Ectodermal cell (in vitro differentiated cells): Measurements from ENCODE around the gene GPR37.

Experiments used
- H3K27ac ChIP-seq: 2 replicates; pipeline ENCODE4 v1.7.0; 2013; ENCODE audit warnings: mild to moderate bottlenecking, low read depth, low read length; ENCODE audit not compliant: insufficient read depth, poor library complexity, severe bottlenecking
- H3K27me3 ChIP-seq: 2 replicates; pipeline ENCODE4 v1.7.0; 2013; ENCODE audit warnings: mild to moderate bottlenecking, low read length; ENCODE audit not compliant: insufficient read depth, control insufficient read depth, poor library complexity, severe bottlenecking
- H3K36me3 ChIP-seq: one replicate; pipeline ENCODE4 v1.7.0; 2013; ENCODE audit warnings: low read length; ENCODE audit not compliant: control insufficient read depth, insufficient read depth
- H3K4me1 ChIP-seq: one replicate; pipeline ENCODE4 v1.7.0; 2013; ENCODE audit warnings: low read length; ENCODE audit not compliant: control insufficient read depth, insufficient read depth
- H3K4me3 ChIP-seq: 2 replicates; pipeline ENCODE4 v1.7.0; 2013; ENCODE audit warnings: low read depth, low read length, control low read depth; ENCODE audit not compliant: insufficient read depth
- H3K9me3 ChIP-seq: 2 replicates; pipeline ENCODE4 v1.7.0; 2013; ENCODE audit warnings: mild to moderate bottlenecking, low read length, moderate library complexity; ENCODE audit not compliant: control insufficient read depth
- WGBS, 2 experiments: methylation state at CpG; one replicate each; pipeline ENCODE4 v1.1.7; 2013; ENCODE audit warnings: missing lambda C conversion rate in 2 of 2; 5-methylcytosine and 5-hydroxymethylcytosine counted together

GPR37 gene

DNA sequence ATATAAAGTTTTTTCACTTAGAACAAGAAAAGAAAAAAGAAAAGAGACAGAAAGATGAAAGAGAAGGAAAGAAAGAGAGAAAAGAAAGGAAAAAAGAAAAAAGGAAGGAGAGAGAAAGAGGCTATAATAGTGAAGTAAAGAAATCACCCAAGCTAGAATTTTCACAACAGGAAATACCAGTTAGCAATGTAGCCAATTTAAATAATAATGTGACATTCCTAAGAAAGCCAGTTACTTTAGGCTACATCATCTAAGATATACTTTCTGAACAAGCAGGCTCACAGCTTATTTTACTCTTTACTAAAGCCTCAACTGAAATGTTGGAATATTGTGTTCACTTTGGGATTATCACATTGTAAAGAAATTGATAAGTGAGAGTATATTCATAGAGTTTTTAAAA, 53.6 kb downstream of the GPR37 start:
- H3K27me3 ChIP-seq, result no peaks in the 10 kb centered on the region
- no peaks in the 10 kb centered on the region for H3K36me3 ChIP-seq
- H3K27ac ChIP-seq, result no peak overlapping the region
- no peak overlapping the region for H3K4me3 ChIP-seq
- no peaks in the 10 kb centered on the region for H3K4me1 ChIP-seq
- H3K9me3 ChIP-seq, result no peaks in the 10 kb centered on the region

- no peak overlapping the region for H3K27ac ChIP-seq
- no peak overlapping the region for H3K4me3 ChIP-seq
- WGBS, 2 experiments, result 92 to 100% methylated on average over 2 of the region's 2 CpGs
- no peaks in the 10 kb centered on the region for H3K27me3 ChIP-seq
- H3K36me3 ChIP-seq, result no peaks in the 10 kb centered on the region
- no peaks in the 10 kb centered on the region for H3K4me1 ChIP-seq
- H3K9me3 ChIP-seq, result no peaks in the 10 kb centered on the region
Observed at GRCh38 chr7:124702385-124702784, 63.2 kb downstream of the GPR37 start.

- H3K27me3 ChIP-seq, result no peaks in the 10 kb centered on the region
- H3K36me3 ChIP-seq, result no peaks in the 10 kb centered on the region
- no peaks in the 10 kb centered on the region for H3K9me3 ChIP-seq
- H3K27ac ChIP-seq, result no peak overlapping the region
- H3K4me1 ChIP-seq, result no peaks in the 10 kb centered on the region
- H3K4me3 ChIP-seq, result no peak overlapping the region
- WGBS, 2 experiments, result 98 to 100% methylated on average over 1 to 2 of the region's 2 CpGs
Observed at GRCh38 chr7:124701955-124702354, 63.6 kb downstream of the GPR37 start.

DNA sequence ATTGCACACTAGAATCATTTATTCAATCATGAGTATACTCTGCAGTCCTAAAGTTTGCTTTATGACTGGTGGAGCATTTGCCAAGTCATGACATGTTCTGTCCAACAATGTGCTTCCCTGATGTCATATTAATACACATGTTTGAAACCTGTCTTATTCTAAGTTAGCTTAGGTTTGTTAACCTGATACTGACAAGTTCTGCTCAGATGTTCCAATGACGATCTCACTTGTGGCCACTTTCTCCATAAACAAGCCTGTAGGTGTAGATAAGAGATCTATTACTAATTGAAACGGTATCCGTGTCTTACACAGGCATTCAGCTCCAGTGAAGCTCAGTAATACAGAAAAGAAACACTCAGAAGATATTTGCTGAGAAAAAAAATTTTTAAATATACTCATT, 64.9 kb downstream of the GPR37 start:
- Histone ChIP-seq H3K27ac (no peak overlapping the region), H3K9me3 (no peaks in the 10 kb centered on the region), H3K4me3 (no peak overlapping the region), H3K4me1 (no peaks in the 10 kb centered on the region), H3K36me3 (no peaks in the 10 kb centered on the region), H3K27me3 (no peaks in the 10 kb centered on the region)
- WGBS, 2 experiments, result 96 to 100% methylated on average over 1 to 3 of the region's 3 CpGs

DNA sequence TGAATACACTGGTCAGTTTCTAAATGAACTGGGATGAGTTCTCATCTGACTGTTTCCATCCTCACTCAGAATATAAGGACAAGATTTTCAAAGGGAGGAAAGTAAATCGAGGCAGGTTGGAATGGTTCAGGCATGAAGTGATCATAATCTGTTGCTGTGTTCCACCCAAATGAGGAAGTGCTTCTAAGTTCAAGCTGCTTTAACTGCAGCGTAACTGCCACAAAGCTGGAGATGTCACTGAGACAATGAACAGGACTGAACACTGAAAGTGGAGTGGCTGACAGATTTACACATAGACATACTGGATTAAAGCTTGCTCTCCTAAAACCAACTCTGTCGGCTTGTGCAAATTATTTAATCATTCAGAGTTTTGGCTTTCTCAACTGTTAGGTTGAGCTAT, 66.6 kb downstream of the GPR37 start:
- Histone ChIP-seq H3K9me3 (no peaks in the 10 kb centered on the region), H3K27me3 (no peaks in the 10 kb centered on the region), H3K36me3 (no peaks in the 10 kb centered on the region), H3K4me3 (no peak overlapping the region), H3K27ac (no peak overlapping the region), H3K4me1 (no peaks in the 10 kb centered on the region)
- 95 to 98% methylated on average over 3 of the region's 3 CpGs for WGBS, 2 experiments

DNA sequence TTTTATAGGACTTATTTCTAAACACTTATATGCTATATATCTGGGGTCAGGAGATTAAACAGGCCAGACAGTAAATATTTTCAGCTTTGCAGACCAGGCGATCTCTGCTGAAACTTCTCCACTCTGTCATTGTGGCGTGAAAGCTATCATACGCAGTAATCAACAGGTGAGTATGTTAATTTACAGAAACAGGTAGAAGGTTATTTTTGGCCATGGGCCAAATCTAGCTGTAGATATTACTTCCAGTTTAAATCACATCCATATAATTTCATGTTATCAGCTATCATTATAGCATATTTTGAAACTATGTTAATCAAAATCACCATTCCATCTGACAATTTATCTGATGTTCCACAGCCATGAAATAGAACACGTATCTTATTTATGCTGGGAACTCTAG, 67.8 kb downstream of the GPR37 start:
- WGBS, 2 experiments, result 94 to 96% methylated on average over 3 to 4 of the region's 4 CpGs
- no peaks in the 10 kb centered on the region for H3K36me3 ChIP-seq

More for the DNA sequence above, 67.8 kb downstream of the GPR37 start:
- Histone ChIP-seq H3K27ac (no peak overlapping the region), H3K4me3 (no peak overlapping the region), H3K9me3 (no peaks in the 10 kb centered on the region), H3K27me3 (no peaks in the 10 kb centered on the region), H3K4me1 (no peaks in the 10 kb centered on the region)
